A673 (cell line): ENCODE results near the gene SCRT2. TPM values are rescaled to one million over a fixed set of nuclear protein-coding genes. Genes with fewer than 3 reads are reported as not detected.

ENCODE experiments used
- BruUV-seq: library from RNA; stranded (reverse); fragments of 400-500 nt; replicated peaks from 2 replicates; lab custom pipeline; 2021; lab: Mats Ljungman, UMichigan
- CTCF ChIA-PET: fragments of 300-600 bp; sonication (Branson Sonifier 250); formaldehyde crosslinking; loops from one replicate; lab custom pipeline; 2022; ENCODE audit warnings: antibody characterized with exemption; lab: Charles Lee
- POLR2A ChIA-PET: fragments of 300-600 bp; sonication (Branson Sonifier 250); formaldehyde crosslinking; loops from one replicate; lab custom pipeline; 2022; ENCODE audit warnings: antibody characterized with exemption; ENCODE audit not compliant: low non-redundant PET; lab: Charles Lee
- DNase-seq: peaks from one replicate; pipeline ENCODE4 v3.0.0-alpha.2; 2015; ENCODE audit warnings: low spot score
- H3K27ac ChIP-seq: fragments of 200-600 bp; sonication (generic); 2 replicates; pipeline ENCODE4 v1.5.1; 2016; ENCODE audit warnings: mixed run types, low read depth, mild to moderate bottlenecking, mixed read lengths, antibody characterized with exemption, low read length; ENCODE audit not compliant: poor library complexity, severe bottlenecking
- H3K27me3 ChIP-seq: fragments of 200-600 bp; sonication (generic); replicated peaks from 2 replicates; pipeline ENCODE4 v1.6.1; 2017; ENCODE audit warnings: mixed run types, low read depth, mild to moderate bottlenecking, mixed read lengths, antibody characterized with exemption, low read length; ENCODE audit not compliant: insufficient read depth, poor library complexity
- H3K36me3 ChIP-seq: fragments of 200-600 bp; sonication (generic); 2 replicates; pipeline ENCODE4 v1.6.1; 2016; ENCODE audit warnings: mixed run types, mild to moderate bottlenecking, mixed read lengths, antibody characterized with exemption, low read length; ENCODE audit not compliant: insufficient read depth, poor library complexity, severe bottlenecking
- H3K4me1 ChIP-seq: fragments of 200-600 bp; sonication (generic); 2 replicates; pipeline ENCODE4 v1.6.1; 2017; ENCODE audit warnings: mixed run types, mild to moderate bottlenecking, mixed read lengths, antibody characterized with exemption, low read length; ENCODE audit not compliant: insufficient read depth, poor library complexity, severe bottlenecking
- H3K4me3 ChIP-seq: fragments of 200-600 bp; sonication (generic); 2 replicates; pipeline ENCODE4 v1.5.1; 2016; ENCODE audit warnings: low read depth, mixed run types, mild to moderate bottlenecking, mixed read lengths, low read length; ENCODE audit not compliant: poor library complexity, severe bottlenecking
- H3K9me3 ChIP-seq: fragments of 200-600 bp; sonication (generic); 2 replicates; pipeline ENCODE4 v1.6.1; 2016; ENCODE audit warnings: mixed run types, low read depth, mild to moderate bottlenecking, mixed read lengths, antibody characterized with exemption, low read length; ENCODE audit not compliant: poor library complexity, severe bottlenecking
- CTCF ChIP-seq: fragments of 300-800, 200-600 bp; sonication (generic); conservative IDR thresholded peaks from 2 replicates; pipeline ENCODE4 v1.5.1; 2017; ENCODE audit warnings: low read depth, mild to moderate bottlenecking, antibody characterized with exemption, low read length, moderate library complexity, mixed read lengths
- EZH2 ChIP-seq: fragments of 200-600 bp; sonication (generic); IDR thresholded peaks from 2 replicates; pipeline ENCODE4 v1.6.1; 2017; ENCODE audit warnings: borderline replicate concordance, low read depth, mild to moderate bottlenecking, mixed read lengths, antibody characterized with exemption, low read length; ENCODE audit not compliant: poor library complexity, severe bottlenecking
- intact Hi-C: fragments of 100-400 bp; cut with micrococcal nuclease; formaldehyde crosslinking; loops from one replicate; pipeline ENCODE4 v1.10.0; 2022; ENCODE audit not compliant: unreplicated experiment
- total RNA-seq: library from RNA; stranded (reverse); gene quantifications from 2 replicates; pipeline ENCODE4 v1.2.3, GENCODE V29; 2021

SCRT2 gene
- total RNA-seq, 1 experiment from 2014 or later: 0.69 TPM

- intact Hi-C loops: no loop called here
These were observed 54.4 kb downstream of the SCRT2 start for GRCh38 chr20:621125-621756.

GRCh38 chr20:620246-620645 lies 55.4 kb downstream of the SCRT2 start:
- H3K36me3 ChIP-seq: no peaks in the 10 kb centered on the region
- POLR2A ChIA-PET: no interaction called here
- H3K9me3 ChIP-seq: no peaks in the 10 kb centered on the region
- no peaks in the 10 kb centered on the region for H3K4me1 ChIP-seq
- CTCF ChIA-PET: no interaction called here
- H3K4me3 ChIP-seq: no peak overlapping the region
- no peak for TF ChIP-seq EZH2
- TF ChIP-seq CTCF: no peak
- BruUV-seq: no TSS peak
- intact Hi-C loops: no loop called here
- H3K27ac ChIP-seq: no peak overlapping the region
- H3K27me3 ChIP-seq: peaks cover 16% of the 10 kb centered on the region
- DNase-seq: no peak

More at GRCh38 chr20:621125-621756, 54.4 kb downstream of the SCRT2 start:
- no peak for TF ChIP-seq EZH2
- no peak for TF ChIP-seq CTCF
- POLR2A ChIA-PET: no interaction called here
- H3K27ac ChIP-seq: no peak overlapping the region
- no peak overlapping the region for H3K4me3 ChIP-seq
- H3K4me1 ChIP-seq: no peaks in the 10 kb centered on the region
- peaks cover 10% of the 10 kb centered on the region for H3K27me3 ChIP-seq
- no peaks in the 10 kb centered on the region for H3K36me3 ChIP-seq
- CTCF ChIA-PET: interaction anchor here (0.6 kb wide), 1 partner anchor 15 kb away, joined by 4 read pairs; no protein-coding TSS in a partner anchor
- no TSS peak for BruUV-seq
- no peaks in the 10 kb centered on the region for H3K9me3 ChIP-seq
- DNase-seq: no peak

GRCh38 chr20:618980-619379 lies 56.6 kb downstream of the SCRT2 start:
- no TSS peak for BruUV-seq
- CTCF ChIA-PET: no interaction called here

More at GRCh38 chr20:618980-619379, 56.6 kb downstream of the SCRT2 start:
- H3K9me3 ChIP-seq: no peaks in the 10 kb centered on the region
- H3K27ac ChIP-seq: no peak overlapping the region
- H3K4me1 ChIP-seq: no peaks in the 10 kb centered on the region
- no peaks in the 10 kb centered on the region for H3K36me3 ChIP-seq
- H3K27me3 ChIP-seq: peaks cover 24% of the 10 kb centered on the region
- intact Hi-C loops: no loop called here
- H3K4me3 ChIP-seq: no peak overlapping the region
- TF ChIP-seq EZH2: no peak
- no peak for TF ChIP-seq CTCF
- POLR2A ChIA-PET: no interaction called here
- no peak for DNase-seq
